Thoracic aorta (tissue), 2 donors: ENCODE data around the gene MCRIP1. TPM values are rescaled to one million over a fixed set of nuclear protein-coding genes. Genes with fewer than 3 reads are reported as not detected.

Experiments
- ATAC-seq: fragments of 150-250 bp; one replicate; pipeline ENCODE4 v1.8.0; 2017; ENCODE audit warnings: low read depth; ENCODE audit not compliant: insufficient number of reproducible peaks, low FRiP score
- DNase-seq: peaks from one replicate; pipeline ENCODE4 v3.0.0-alpha.2; 2020; ENCODE audit warnings: low spot score
- H3K27ac ChIP-seq, 2 donors: fragments of 200-600 bp; sonication (generic); 1 replicate in 1 of 2; 2 replicates in 1 of 2; pipeline ENCODE4 v1.5.1; 2016; ENCODE audit warnings: mild to moderate bottlenecking in 2 of 2, moderate library complexity in 2 of 2
- H3K27me3 ChIP-seq: fragments of 200-600 bp; sonication (generic); replicated peaks from 2 replicates; pipeline ENCODE4 v1.6.0; 2016; ENCODE audit warnings: mild to moderate bottlenecking; ENCODE audit not compliant: insufficient read depth
- H3K36me3 ChIP-seq: fragments of 200-600 bp; sonication (generic); one replicate; pipeline ENCODE4 v1.5.1; 2016
- H3K4me1 ChIP-seq, 2 donors: fragments of 200-600 bp; sonication (generic); 1 replicate in 1 of 2; 2 replicates in 1 of 2; pipeline versions ENCODE4 v1.5.1 to v1.6.0; 2016; ENCODE audit warnings: low read depth in 2 of 2, mild to moderate bottlenecking in 1 of 2; ENCODE audit not compliant: control insufficient read depth in 1 of 2
- H3K4me3 ChIP-seq: fragments of 200-600 bp; sonication (generic); 2 replicates; pipeline ENCODE4 v1.5.1; 2016; ENCODE audit warnings: mild to moderate bottlenecking
- H3K9me3 ChIP-seq: fragments of 200-600 bp; sonication (generic); 2 replicates; pipeline ENCODE4 v1.5.1; 2016
- CTCF ChIP-seq: fragments of 200-600 bp; sonication (generic); IDR thresholded peaks from one replicate; pipeline ENCODE4 v1.5.1; 2019; ENCODE audit warnings: antibody characterized with exemption
- total RNA-seq, 2 donors: library from RNA; depleted of rRNA; stranded (reverse); fragments of >200 nt; gene quantifications; one replicate each; pipeline versions ENCODE4 v1.1.0 to v1.2.3, GENCODE V29; 2016

MCRIP1 gene
- total RNA-seq, 2 donors from 2014 or later = 57.5 to 116 TPM

- ATAC-seq = no peak
- DNase-seq = no peak
- Histone ChIP-seq H3K4me3 (no peak overlapping the region), H3K27me3 (no peaks in the 10 kb centered on the region), H3K9me3 (no peaks in the 10 kb centered on the region), H3K4me1 (no peaks in the 10 kb centered on the region), H3K36me3 (peaks cover 57% of the 10 kb centered on the region), H3K27ac (no peak overlapping the region)
- TF ChIP-seq CTCF = no peak
These were observed 12.3 kb upstream of the MCRIP1 start for GRCh38 chr17:81845361-81845760.

- no peak for TF ChIP-seq CTCF
- Histone ChIP-seq H3K36me3 (peaks cover 55% of the 10 kb centered on the region), H3K4me3 (no peak overlapping the region), H3K27me3 (no peaks in the 10 kb centered on the region), H3K4me1 (no peaks in the 10 kb centered on the region), H3K9me3 (no peaks in the 10 kb centered on the region), H3K27ac (no peak overlapping the region)
- DNase-seq (no peak), ATAC-seq (no peak)
These were observed 11.8 kb upstream of the MCRIP1 start for GRCh38 chr17:81844887-81845286.

- H3K4me1 ChIP-seq = no peaks in the 10 kb centered on the region
- no peak for TF ChIP-seq CTCF
- DNase-seq (no peak), ATAC-seq (no peak)
- no peak overlapping the region for H3K27ac ChIP-seq
- H3K36me3 ChIP-seq = peaks cover 55% of the 10 kb centered on the region
- no peaks in the 10 kb centered on the region for H3K9me3 ChIP-seq
- no peak overlapping the region for H3K4me3 ChIP-seq
- no peaks in the 10 kb centered on the region for H3K27me3 ChIP-seq
These were observed 11.3 kb upstream of the MCRIP1 start for GRCh38 chr17:81844327-81844851.

- no peak for TF ChIP-seq CTCF
- no peaks in the 10 kb centered on the region for H3K9me3 ChIP-seq
- H3K36me3 ChIP-seq = peaks cover 51% of the 10 kb centered on the region
- no peak overlapping the region for H3K27ac ChIP-seq
- DNase-seq (no peak), ATAC-seq (no peak)
- H3K27me3 ChIP-seq = no peaks in the 10 kb centered on the region
- H3K4me1 ChIP-seq = no peaks in the 10 kb centered on the region
- H3K4me3 ChIP-seq = no peak overlapping the region
These were observed 10.7 kb upstream of the MCRIP1 start for GRCh38 chr17:81843713-81844326.

- H3K4me1 ChIP-seq = no peaks in the 10 kb centered on the region
- no peaks in the 10 kb centered on the region for H3K27me3 ChIP-seq
- no peak for TF ChIP-seq CTCF
- ATAC-seq (no peak), DNase-seq (no peak)
- H3K36me3 ChIP-seq = peaks cover 51% of the 10 kb centered on the region
- H3K27ac ChIP-seq = no peak overlapping the region
- no peak overlapping the region for H3K4me3 ChIP-seq
- no peaks in the 10 kb centered on the region for H3K9me3 ChIP-seq
These were observed 9.8 kb upstream of the MCRIP1 start for GRCh38 chr17:81842725-81843504.
